Activated CD4-positive, alpha-beta memory T cell treated with anti-CD3 and anti-CD28 coated beads for 36 hours (primary cell): ENCODE measurements around the gene BTG4. TPM values are rescaled to one million over a fixed set of nuclear protein-coding genes. Genes with fewer than 3 reads are reported as not detected.

ENCODE experiments used
- CTCF ChIA-PET: fragments of 350-600 bp; sonication (Branson Sonifier 250); formaldehyde crosslinking; loops from one replicate; lab custom pipeline; 2021; ENCODE audit warnings: antibody characterized with exemption, inconsistent platforms; lab: Charles Lee
- POLR2A ChIA-PET: fragments of 350-600 bp; sonication (Branson Sonifier 250); formaldehyde crosslinking; loops from one replicate; lab custom pipeline; 2021; ENCODE audit warnings: antibody characterized with exemption; lab: Charles Lee
- DNase-seq: peaks from one replicate; pipeline ENCODE4 v3.0.0-alpha.2; 2020
- H3K27ac Mint-ChIP-seq: one replicate; pipeline ENCODE4 v1.8.0; 2021; ENCODE audit warnings: mixed read lengths
- H3K27me3 Mint-ChIP-seq: one replicate; pipeline ENCODE4 v1.8.0; 2021; ENCODE audit warnings: mixed read lengths
- H3K36me3 Mint-ChIP-seq: one replicate; pipeline ENCODE4 v1.8.0; 2021; ENCODE audit warnings: mixed read lengths
- H3K4me1 Mint-ChIP-seq: one replicate; pipeline ENCODE4 v1.8.0; 2021; ENCODE audit warnings: low read depth, mixed read lengths
- H3K4me3 Mint-ChIP-seq: one replicate; pipeline ENCODE4 v1.8.0; 2021; ENCODE audit warnings: mild to moderate bottlenecking, mixed read lengths
- H3K9me3 Mint-ChIP-seq: one replicate; pipeline ENCODE4 v1.8.0; 2021; ENCODE audit warnings: mixed read lengths
- intact Hi-C: fragments of 100-400 bp; cut with micrococcal nuclease; formaldehyde crosslinking; loops from one replicate; pipeline ENCODE4 v1.15.1; 2023
- total RNA-seq, 2 experiments: library from RNA; stranded (reverse); gene quantifications; one replicate each; pipeline ENCODE4 v1.2.3, GENCODE V29; 2021

BTG4 gene
- total RNA-seq, 2 experiments from 2014 or later: not detected

GRCh38 chr11:111450480-111451320 lies 61.5 kb downstream of the BTG4 start:
- no peak for DNase-seq
- no peak overlapping the region for H3K27ac Mint-ChIP-seq
- intact Hi-C loops: loop anchor here (5.0 to 10.0 kb wide), 3 partner anchors 77 to 394 kb away; no protein-coding TSS in a partner anchor
- POLR2A ChIA-PET: no interaction called here
- H3K27me3 Mint-ChIP-seq: no peaks in the 10 kb centered on the region
- CTCF ChIA-PET: interaction anchor here (1.1 kb wide), 1 partner anchor 168 kb away, joined by 4 read pairs; no protein-coding TSS in a partner anchor
- no peak overlapping the region for H3K4me3 Mint-ChIP-seq
- H3K4me1 Mint-ChIP-seq: peaks cover 13% of the 10 kb centered on the region
- no peaks in the 10 kb centered on the region for H3K9me3 Mint-ChIP-seq
- H3K36me3 Mint-ChIP-seq: no peaks in the 10 kb centered on the region

GRCh38 chr11:111449696-111450479 lies 62.3 kb downstream of the BTG4 start:
- no peaks in the 10 kb centered on the region for H3K36me3 Mint-ChIP-seq
- intact Hi-C loops: loop anchor here (5.0 to 10.0 kb wide), 3 partner anchors 77 to 395 kb away; no protein-coding TSS in a partner anchor
- no peak for DNase-seq
- H3K4me3 Mint-ChIP-seq: no peak overlapping the region
- H3K9me3 Mint-ChIP-seq: no peaks in the 10 kb centered on the region
- POLR2A ChIA-PET: no interaction called here
- no peaks in the 10 kb centered on the region for H3K27me3 Mint-ChIP-seq
- CTCF ChIA-PET: interaction anchor here (1.1 kb wide), 1 partner anchor 167 kb away, joined by 4 read pairs; no protein-coding TSS in a partner anchor
- H3K4me1 Mint-ChIP-seq: peaks cover 14% of the 10 kb centered on the region
- no peak overlapping the region for H3K27ac Mint-ChIP-seq

GRCh38 chr11:111448831-111449557 lies 63.2 kb downstream of the BTG4 start:
- CTCF ChIA-PET: interaction anchor here (3.5 kb wide), 1 partner anchor 167 kb away, joined by 107 read pairs; no protein-coding TSS in a partner anchor
- H3K4me3 Mint-ChIP-seq: no peak overlapping the region

DNA sequence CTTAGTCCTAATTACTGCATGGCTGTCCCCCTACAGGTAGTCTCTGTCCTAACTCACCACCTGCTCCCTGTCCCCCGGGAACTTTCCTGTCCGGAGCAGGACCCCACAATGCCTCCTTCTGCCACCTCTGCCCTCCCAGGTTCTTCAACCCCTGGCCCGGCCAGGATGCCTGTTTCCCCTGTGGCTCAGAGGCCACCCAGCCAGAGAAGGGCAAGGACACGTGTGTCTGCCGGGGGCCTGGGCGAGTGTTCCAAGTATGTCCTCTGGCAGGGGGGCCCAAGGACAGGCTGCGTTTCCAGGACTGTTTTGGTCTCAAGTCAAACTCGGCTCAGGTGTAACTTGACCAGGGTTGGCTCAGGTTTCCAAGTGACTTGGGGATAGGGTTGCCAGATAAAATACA lies 63.8 kb downstream of the BTG4 start:
- Mint-ChIP-seq H3K27ac (no peak overlapping the region), H3K9me3 (no peaks in the 10 kb centered on the region), H3K4me3 (no peak overlapping the region), H3K36me3 (no peaks in the 10 kb centered on the region), H3K4me1 (peaks cover 14% of the 10 kb centered on the region), H3K27me3 (no peaks in the 10 kb centered on the region)
- DNase-seq: no peak
- intact Hi-C loops: no loop called here
- POLR2A ChIA-PET: no interaction called here
- CTCF ChIA-PET: interaction anchor here (3.4 to 3.5 kb wide), 2 partner anchors 20 to 167 kb away, joined by 38 to 107 read pairs; no protein-coding TSS in a partner anchor

More at GRCh38 chr11:111448831-111449557, 63.2 kb downstream of the BTG4 start:
- Mint-ChIP-seq H3K27ac (no peak overlapping the region), H3K36me3 (no peaks in the 10 kb centered on the region), H3K4me1 (peaks cover 14% of the 10 kb centered on the region), H3K9me3 (no peaks in the 10 kb centered on the region), H3K27me3 (no peaks in the 10 kb centered on the region)
- no peak for DNase-seq
- intact Hi-C loops: no loop called here
- POLR2A ChIA-PET: no interaction called here

DNA sequence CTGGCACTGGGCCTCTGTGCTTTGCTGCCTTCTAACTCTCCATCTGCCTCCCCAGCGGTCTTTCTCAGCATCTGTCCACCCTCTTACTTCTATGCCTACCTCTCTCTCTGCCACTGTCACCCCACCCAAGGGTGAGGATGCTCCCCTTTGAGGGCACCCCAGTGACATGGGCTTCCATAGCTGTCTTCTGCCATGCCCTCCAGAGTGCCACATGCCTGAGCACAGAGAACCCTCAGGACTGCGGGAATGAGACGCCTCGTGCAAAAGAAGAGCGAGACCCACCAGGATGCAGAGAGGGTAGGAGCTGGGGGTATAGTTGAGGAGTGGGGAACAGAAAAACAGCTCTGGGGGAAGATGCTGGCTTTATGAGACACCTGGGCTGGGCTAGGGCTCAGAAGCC lies 64.3 kb downstream of the BTG4 start:
- Mint-ChIP-seq H3K4me1 (peaks cover 14% of the 10 kb centered on the region), H3K4me3 (no peak overlapping the region), H3K27me3 (no peaks in the 10 kb centered on the region), H3K9me3 (no peaks in the 10 kb centered on the region), H3K36me3 (no peaks in the 10 kb centered on the region), H3K27ac (no peak overlapping the region)
- CTCF ChIA-PET: interaction anchor here (1.0 to 3.5 kb wide), 8 partner anchors 7 to 166 kb away, joined by 3 to 107 read pairs (median 9); no protein-coding TSS in a partner anchor
- intact Hi-C loops: no loop called here
- POLR2A ChIA-PET: interaction anchor here (1.5 kb wide), 1 partner anchor 165 kb away, joined by 4 read pairs; no protein-coding TSS in a partner anchor
- no peak for DNase-seq

DNA sequence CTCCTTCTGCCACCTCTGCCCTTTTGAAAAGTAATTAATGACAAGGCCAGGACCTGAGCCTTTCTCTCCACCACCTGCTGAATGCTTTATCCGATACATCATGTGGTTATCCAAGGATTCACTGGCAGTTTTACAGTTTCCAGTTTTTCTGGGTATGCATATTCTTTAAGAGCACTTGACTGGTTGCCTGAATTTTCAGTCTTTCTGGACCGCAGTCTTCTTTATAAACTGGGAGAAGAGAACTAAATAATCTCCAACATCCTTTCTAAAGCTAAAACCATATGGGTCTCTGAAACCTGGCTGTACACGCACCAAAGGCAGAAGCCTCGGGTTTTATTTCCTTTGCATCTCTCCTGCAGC lies 65.1 kb downstream of the BTG4 start:
- ChIA-PET CTCF (interaction anchor here (0.6 to 3.5 kb wide), 22 partner anchors 8 to 213 kb away, joined by 3 to 107 read pairs (median 5); partner anchors contain the start of gene HOATZ), POLR2A (interaction anchor here (1.5 kb wide), 1 partner anchor 164 kb away, joined by 4 read pairs; no protein-coding TSS in a partner anchor)
- Mint-ChIP-seq H3K4me3 (no peak overlapping the region), H3K4me1 (peaks cover 14% of the 10 kb centered on the region), H3K9me3 (no peaks in the 10 kb centered on the region), H3K36me3 (no peaks in the 10 kb centered on the region), H3K27me3 (no peaks in the 10 kb centered on the region), H3K27ac (no peak overlapping the region)
- intact Hi-C loops: no loop called here
- DNase-seq: no peak

- Mint-ChIP-seq H3K4me1 (peaks cover 14% of the 10 kb centered on the region), H3K4me3 (no peak overlapping the region), H3K27ac (peak overlapping the region; percentile 56), H3K36me3 (no peaks in the 10 kb centered on the region), H3K27me3 (no peaks in the 10 kb centered on the region), H3K9me3 (no peaks in the 10 kb centered on the region)
- intact Hi-C loops: loop anchor here (1.0 kb wide), 2 partner anchors 10 to 163 kb away; no protein-coding TSS in a partner anchor
- POLR2A ChIA-PET: interaction anchor here (1.5 kb wide), 1 partner anchor 164 kb away, joined by 4 read pairs; no protein-coding TSS in a partner anchor
- CTCF ChIA-PET: interaction anchor here (0.6 to 3.5 kb wide), 27 partner anchors 8 to 329 kb away, joined by 3 to 107 read pairs (median 5); partner anchors contain the start of gene HOATZ
- DNase-seq: peak; percentile 84
Measured at GRCh38 chr11:111446404-111447111, 65.6 kb downstream of the BTG4 start.

- Mint-ChIP-seq H3K36me3 (no peaks in the 10 kb centered on the region), H3K4me1 (peaks cover 18% of the 10 kb centered on the region), H3K9me3 (no peaks in the 10 kb centered on the region), H3K27ac (peak overlapping the region; percentile 8), H3K4me3 (no peak overlapping the region), H3K27me3 (no peaks in the 10 kb centered on the region)
- intact Hi-C loops: no loop called here
- DNase-seq: no peak
- ChIA-PET POLR2A (no interaction called here), CTCF (interaction anchor here (0.7 to 3.5 kb wide), 12 partner anchors 9 to 215 kb away, joined by 3 to 107 read pairs (median 6); no protein-coding TSS in a partner anchor)
Measured at GRCh38 chr11:111445586-111445985, 66.6 kb downstream of the BTG4 start.
